Sciatic nerve (tissue), 2 donors: ENCODE results near the gene SMARCD3. TPM values are rescaled to one million over a fixed set of nuclear protein-coding genes. Genes with fewer than 3 reads are reported as not detected.

Experiments
- ATAC-seq: fragments of 200-7000 bp; cut with Tn5 transposase; one replicate; pipeline ENCODE4 v1.9.1; 2020; ENCODE audit warnings: mild to moderate bottlenecking, moderate library complexity
- DNase-seq: peaks from one replicate; pipeline ENCODE4 v3.0.0-alpha.2; 2020; ENCODE audit warnings: low spot score
- intact Hi-C: fragments of 100-400 bp; cut with DNase I; formaldehyde crosslinking; loops from one replicate; pipeline ENCODE4 v1.14.2; 2022
- total RNA-seq: library from RNA; stranded (reverse); fragmentation: NEBNext Ultra II Directional; extraction: Animal tissue kit (Norgen Biotek cat#: 25700); gene quantifications from one replicate; pipeline ENCODE4 v1.2.1, GENCODE V29; 2021
- donor health status: DM: no; HTN: no; CAD: no.
- donor health status: DM: no; HTN: no; CAD: no.

Gene SMARCD3
- total RNA-seq, 1 donor from 2014 or later = 50.7 TPM

GRCh38 chr7:151226875-151227782 is 21.4 kb downstream of the SMARCD3 start, which contains the start of gene ABCF2:
ABCF2 (minus strand) TSS chr7:151227205; CDS start chr7:151226458, 747 bp downstream.
- intact Hi-C loops = no loop called here
- ATAC-seq (peak; percentile 100), DNase-seq (peak; percentile 99)

- no peak for DNase-seq
- peak; percentile 6 for ATAC-seq
- intact Hi-C loops = no loop called here
Observed at GRCh38 chr7:151226560-151226874, 22.0 kb downstream of the SMARCD3 start.

- ATAC-seq (no peak), DNase-seq (no peak)
- intact Hi-C loops = no loop called here
Observed at GRCh38 chr7:151225948-151226510, 22.5 kb downstream of the SMARCD3 start.

- no peak for DNase-seq
- ATAC-seq = no peak
- intact Hi-C loops = no loop called here
Observed at GRCh38 chr7:151223728-151224127, 24.8 kb downstream of the SMARCD3 start.

- ATAC-seq = no peak
- intact Hi-C loops = no loop called here
- no peak for DNase-seq
Observed at GRCh38 chr7:151218170-151218569, 30.3 kb downstream of the SMARCD3 start.

- intact Hi-C loops = no loop called here
- ATAC-seq = no peak
Observed at GRCh38 chr7:151215396-151215795, 33.1 kb downstream of the SMARCD3 start.

GRCh38 chr7:151213826-151214225 is 34.7 kb downstream of the SMARCD3 start:
- intact Hi-C loops = no loop called here
- no peak for ATAC-seq
- DNase-seq = no peak

More at GRCh38 chr7:151215396-151215795, 33.1 kb downstream of the SMARCD3 start:
- no peak for DNase-seq

GRCh38 chr7:151212626-151213025 is 35.9 kb downstream of the SMARCD3 start:
- ATAC-seq = no peak
- intact Hi-C loops = no loop called here
- no peak for DNase-seq

- DNase-seq (no peak), ATAC-seq (no peak)
- intact Hi-C loops = no loop called here
Observed at GRCh38 chr7:151211155-151211772, 37.2 kb downstream of the SMARCD3 start.

- no peak for ATAC-seq
- intact Hi-C loops = no loop called here
- no peak for DNase-seq
Observed at GRCh38 chr7:151210087-151210854, 38.2 kb downstream of the SMARCD3 start, which contains the start of gene H2BK1. H2BK1 (minus strand) TSS chr7:151210488; CDS start chr7:151210318, 170 bp downstream.

- DNase-seq = no peak
- ATAC-seq = no peak
- intact Hi-C loops = loop anchor here (5.0 kb wide), 1 partner anchor 1483 kb away; no protein-coding TSS in a partner anchor
Observed at GRCh38 chr7:151209588-151209987, 38.9 kb downstream of the SMARCD3 start.

GRCh38 chr7:151208253-151208862 is 40.1 kb downstream of the SMARCD3 start:
- ATAC-seq (no peak), DNase-seq (no peak)
- intact Hi-C loops = loop anchor here (5.0 kb wide), 1 partner anchor 1484 kb away; no protein-coding TSS in a partner anchor

- ATAC-seq = no peak
- intact Hi-C loops = loop anchor here (5.0 kb wide), 1 partner anchor 1484 kb away; no protein-coding TSS in a partner anchor
- DNase-seq = no peak
Observed at GRCh38 chr7:151207804-151208203, 40.7 kb downstream of the SMARCD3 start.

GRCh38 chr7:151207315-151207714 is 41.2 kb downstream of the SMARCD3 start:
- intact Hi-C loops = loop anchor here (5.0 kb wide), 1 partner anchor 1485 kb away; no protein-coding TSS in a partner anchor
- ATAC-seq (no peak), DNase-seq (no peak)

GRCh38 chr7:151206914-151207313 is 41.6 kb downstream of the SMARCD3 start:
- intact Hi-C loops = loop anchor here (5.0 kb wide), 1 partner anchor 1485 kb away; no protein-coding TSS in a partner anchor
- ATAC-seq (no peak), DNase-seq (no peak)

- no peak for DNase-seq
- no peak for ATAC-seq
- intact Hi-C loops = loop anchor here (5.0 kb wide), 1 partner anchor 1487 kb away; no protein-coding TSS in a partner anchor
Observed at GRCh38 chr7:151205730-151206129, 42.8 kb downstream of the SMARCD3 start.

GRCh38 chr7:151204383-151205032 is 44.0 kb downstream of the SMARCD3 start:
- DNase-seq (no peak), ATAC-seq (no peak)
- intact Hi-C loops = loop anchor here (5.0 kb wide), 1 partner anchor 1488 kb away; no protein-coding TSS in a partner anchor

- intact Hi-C loops = no loop called here
- ATAC-seq (no peak), DNase-seq (no peak)
Observed at GRCh38 chr7:151202836-151203235, 45.7 kb downstream of the SMARCD3 start.
